CD4-positive, alpha-beta T cell treated with Interleukin-12 subunit alpha and Interleukin-12 subunit beta, for 1 hour (primary cell): Measurements from ENCODE around the gene TPPP.

ENCODE experiments used
- DNase-seq: peaks from one replicate; pipeline ENCODE4 v3.0.0-alpha.2; 2020

The TPPP gene

GRCh38 chr5:622946-623522 is 70.1 kb downstream of the TPPP start:
- no peak for DNase-seq

- no peak for DNase-seq
Observed at GRCh38 chr5:622359-622758, 70.8 kb downstream of the TPPP start.

GRCh38 chr5:621341-621761 is 71.8 kb downstream of the TPPP start:
- no peak for DNase-seq

- no peak for DNase-seq
Observed at GRCh38 chr5:620586-621180, 72.5 kb downstream of the TPPP start.

GRCh38 chr5:620152-620551 is 73.0 kb downstream of the TPPP start:
- no peak for DNase-seq

GRCh38 chr5:619444-619843 is 73.7 kb downstream of the TPPP start:
- DNase-seq, result no peak

GRCh38 chr5:618450-618849 is 74.7 kb downstream of the TPPP start:
- DNase-seq, result no peak

GRCh38 chr5:617896-618295 is 75.3 kb downstream of the TPPP start:
- no peak for DNase-seq

- DNase-seq, result no peak
Observed at GRCh38 chr5:616484-617039, 76.6 kb downstream of the TPPP start.

GRCh38 chr5:612498-613424 is 80.4 kb downstream of the TPPP start:
- no peak for DNase-seq

- DNase-seq, result peak; percentile 94
Observed at GRCh38 chr5:611731-612486, 81.2 kb downstream of the TPPP start, which contains the start of gene CEP72. Gene CEP72 (plus strand): TSS chr5:612340. CDS start chr5:612362, 22 bp downstream.

GRCh38 chr5:610744-611730 is 82.1 kb downstream of the TPPP start:
- no peak for DNase-seq

- DNase-seq, result no peak
Observed at GRCh38 chr5:610011-610743, 83.0 kb downstream of the TPPP start.
